ENCODE results near the gene PLA1A. TPM values are rescaled to one million over a fixed set of nuclear protein-coding genes. Genes with fewer than 3 reads are reported as not detected.

Gene PLA1A
- total and polyA plus RNA-seq, 2 donors (not counting 3 experiments of a cell fraction or from before 2014, with no cell fraction given), result 0.07 TPM; not detected in 1

GRCh38 chr3:119642746-119643473 lies 45.2 kb downstream of the PLA1A start:
- intact Hi-C loops (cut with micrococcal nuclease), result no loop called here

More at GRCh38 chr3:119642746-119643473, 45.2 kb downstream of the PLA1A start:
- DNase-seq (ENCODE audit: low read depth, low spot score) (no peak), FAIRE-seq (no peak)
- dilution Hi-C loops (cut with MboI; ENCODE audit: extremely low pct_ligation_motif_present, low sequenced_read_pairs), result no loop called here
- Histone ChIP-seq H2AFZ (ENCODE audit: low read depth, low read length) (no peak overlapping the region), H3K4me2 (ENCODE audit: insufficient read depth, low read length) (no peak overlapping the region), H3K9me3 (replicated peaks; ENCODE audit: control insufficient read depth, insufficient read depth, low read length) (no peaks in the 10 kb centered on the region), H3K36me3 (ENCODE audit: control insufficient read depth in 2 of 2, extremely low read depth in 1 of 2, insufficient read depth in 2 of 2, low read length in 2 of 2) (no peaks in the 10 kb centered on the region), H3K4me1 (ENCODE audit: control insufficient read depth, extremely low read depth, insufficient read depth, low read length) (peaks cover 16% of the 10 kb centered on the region), H4K20me1 (replicated peaks; ENCODE audit: control insufficient read depth, extremely low read depth, insufficient read depth, low read length) (no peaks in the 10 kb centered on the region), H3K27ac (ENCODE audit: insufficient read depth, low read depth, low read length) (no peak overlapping the region), H3K9ac (replicated peaks; ENCODE audit: extremely low read depth, insufficient read depth, low read length) (no peak overlapping the region), H3K9me1 (replicated peaks; ENCODE audit: control insufficient read depth, extremely low read depth, insufficient read depth, low read length) (no peaks in the 10 kb centered on the region), H3K79me2 (ENCODE audit: control insufficient read depth, insufficient read depth, low read length) (no peaks in the 10 kb centered on the region), H3K4me3 (replicated peaks in 1 of 3; ENCODE audit: insufficient read depth in 1 of 3, low read depth in 1 of 3, low read length in 3 of 3) (no peak overlapping the region), H3K27me3 (ENCODE audit: control insufficient read depth in 2 of 2, insufficient read depth in 2 of 2, low read length in 2 of 2) (no peaks in the 10 kb centered on the region)
- no TSS peak for BruUV-seq (replicated peaks)
- ChIA-PET CTCF (interaction anchor here (1.1 to 1.7 kb wide), 2 partner anchors 20 to 30 kb away, joined by 4 read pairs; no protein-coding TSS in a partner anchor), POLR2A (no interaction called here)
- TF ChIP-seq MYC (IDR thresholded peaks at IDR 0.05; ENCODE audit: low read depth, low read length) (no peak), GATA2 (IDR thresholded peaks at IDR 0.05; ENCODE audit: insufficient read depth, insufficient read length, low read depth, low read length) (no peak), CTCF (IDR thresholded peaks at IDR 0.05; ENCODE audit: extremely low read depth in 1 of 2, insufficient read depth in 1 of 2, low read depth in 1 of 2, low read length in 2 of 2) (no peak), JUN (IDR thresholded peaks at IDR 0.05; ENCODE audit: borderline replicate concordance, insufficient read depth, insufficient read length, low read depth) (no peak), POLR2A (IDR thresholded peaks at IDR 0.05; ENCODE audit: low read depth, low read length) (no peak), FOS (IDR thresholded peaks at IDR 0.05; ENCODE audit: borderline replicate concordance, insufficient read depth, low read length) (no peak)

Measured in endothelial cell of umbilical vein (primary cell).